ENCODE data around the gene ANG.

ANG gene

GRCh38 chr14:20675669-20676068 lies 12.9 kb upstream of the ANG start:
- in situ Hi-C loops (cut with MboI; ENCODE audit: low sequenced_read_pairs) = no loop called here

- in situ Hi-C loops (cut with MboI; ENCODE audit: low sequenced_read_pairs) = no loop called here
Observed at GRCh38 chr14:20676072-20676471, 12.5 kb upstream of the ANG start.

- in situ Hi-C loops (cut with MboI; ENCODE audit: low sequenced_read_pairs) = no loop called here
Observed at GRCh38 chr14:20679907-20680306, 8.7 kb upstream of the ANG start.

GRCh38 chr14:20680363-20680762 lies 8.2 kb upstream of the ANG start:
- in situ Hi-C loops (cut with MboI; ENCODE audit: low sequenced_read_pairs) = no loop called here

GRCh38 chr14:20680843-20681347 lies 7.7 kb upstream of the ANG start:
- in situ Hi-C loops (cut with MboI; ENCODE audit: low sequenced_read_pairs) = no loop called here

GRCh38 chr14:20681348-20682126 lies 7.0 kb upstream of the ANG start:
- in situ Hi-C loops (cut with MboI; ENCODE audit: low sequenced_read_pairs) = no loop called here

- in situ Hi-C loops (cut with MboI; ENCODE audit: low sequenced_read_pairs) = no loop called here
Observed at GRCh38 chr14:20682127-20682434, 6.5 kb upstream of the ANG start.

- in situ Hi-C loops (cut with MboI; ENCODE audit: low sequenced_read_pairs) = no loop called here
Observed at GRCh38 chr14:20682435-20683124, 6.0 kb upstream of the ANG start.

GRCh38 chr14:20683125-20683890 lies 5.3 kb upstream of the ANG start:
- in situ Hi-C loops (cut with MboI; ENCODE audit: low sequenced_read_pairs) = no loop called here

- in situ Hi-C loops (cut with MboI; ENCODE audit: low sequenced_read_pairs) = no loop called here
Observed at GRCh38 chr14:20683891-20684661, 4.5 kb upstream of the ANG start, which contains the start of gene RNASE4. Gene RNASE4 (plus strand): TSS chr14:20684560. CDS start chr14:20699372, 14,812 bp downstream.

GRCh38 chr14:20684662-20685456 lies 3.7 kb upstream of the ANG start:
- in situ Hi-C loops (cut with MboI; ENCODE audit: low sequenced_read_pairs) = no loop called here

GRCh38 chr14:20686386-20687143 lies 2.0 kb upstream of the ANG start:
- in situ Hi-C loops (cut with MboI; ENCODE audit: low sequenced_read_pairs) = no loop called here

GRCh38 chr14:20687362-20688166 lies 1.0 kb upstream of the ANG start:
- in situ Hi-C loops (cut with MboI; ENCODE audit: low sequenced_read_pairs) = no loop called here

- in situ Hi-C loops (cut with MboI; ENCODE audit: low sequenced_read_pairs) = no loop called here
Observed at GRCh38 chr14:20690848-20691640, 2.5 kb downstream of the ANG start.

- in situ Hi-C loops (cut with MboI; ENCODE audit: low sequenced_read_pairs) = no loop called here
Observed at GRCh38 chr14:20692116-20692751, 3.7 kb downstream of the ANG start.

GRCh38 chr14:20696764-20697163 lies 8.2 kb downstream of the ANG start:
- in situ Hi-C loops (cut with MboI; ENCODE audit: low sequenced_read_pairs) = no loop called here
